A673 (cell line): ENCODE measurements around the gene ITPR3. TPM values are rescaled to one million over a fixed set of nuclear protein-coding genes. Genes with fewer than 3 reads are reported as not detected.
A peak's percentile ranks its signal among the peaks of the same experiment; 100 is the strongest.

Experiments
- BruUV-seq: library from RNA; stranded (reverse); fragments of 400-500 nt; replicated peaks from 2 replicates; lab custom pipeline; 2021; lab: Mats Ljungman, UMichigan
- CTCF ChIA-PET: fragments of 300-600 bp; sonication (Branson Sonifier 250); formaldehyde crosslinking; loops from one replicate; lab custom pipeline; 2022; ENCODE audit warnings: antibody characterized with exemption; lab: Charles Lee
- POLR2A ChIA-PET: fragments of 300-600 bp; sonication (Branson Sonifier 250); formaldehyde crosslinking; loops from one replicate; lab custom pipeline; 2022; ENCODE audit warnings: antibody characterized with exemption; ENCODE audit not compliant: low non-redundant PET; lab: Charles Lee
- DNase-seq: peaks from one replicate; pipeline ENCODE4 v3.0.0-alpha.2; 2015; ENCODE audit warnings: low spot score
- H3K27ac ChIP-seq: fragments of 200-600 bp; sonication (generic); 2 replicates; pipeline ENCODE4 v1.5.1; 2016; ENCODE audit warnings: mixed run types, low read depth, mild to moderate bottlenecking, mixed read lengths, antibody characterized with exemption, low read length; ENCODE audit not compliant: poor library complexity, severe bottlenecking
- H3K27me3 ChIP-seq: fragments of 200-600 bp; sonication (generic); replicated peaks from 2 replicates; pipeline ENCODE4 v1.6.1; 2017; ENCODE audit warnings: mixed run types, low read depth, mild to moderate bottlenecking, mixed read lengths, antibody characterized with exemption, low read length; ENCODE audit not compliant: insufficient read depth, poor library complexity
- H3K36me3 ChIP-seq: fragments of 200-600 bp; sonication (generic); 2 replicates; pipeline ENCODE4 v1.6.1; 2016; ENCODE audit warnings: mixed run types, mild to moderate bottlenecking, mixed read lengths, antibody characterized with exemption, low read length; ENCODE audit not compliant: insufficient read depth, poor library complexity, severe bottlenecking
- H3K4me1 ChIP-seq: fragments of 200-600 bp; sonication (generic); 2 replicates; pipeline ENCODE4 v1.6.1; 2017; ENCODE audit warnings: mixed run types, mild to moderate bottlenecking, mixed read lengths, antibody characterized with exemption, low read length; ENCODE audit not compliant: insufficient read depth, poor library complexity, severe bottlenecking
- H3K4me3 ChIP-seq: fragments of 200-600 bp; sonication (generic); 2 replicates; pipeline ENCODE4 v1.5.1; 2016; ENCODE audit warnings: low read depth, mixed run types, mild to moderate bottlenecking, mixed read lengths, low read length; ENCODE audit not compliant: poor library complexity, severe bottlenecking
- H3K9me3 ChIP-seq: fragments of 200-600 bp; sonication (generic); 2 replicates; pipeline ENCODE4 v1.6.1; 2016; ENCODE audit warnings: mixed run types, low read depth, mild to moderate bottlenecking, mixed read lengths, antibody characterized with exemption, low read length; ENCODE audit not compliant: poor library complexity, severe bottlenecking
- EZH2 ChIP-seq: fragments of 200-600 bp; sonication (generic); IDR thresholded peaks from 2 replicates; pipeline ENCODE4 v1.6.1; 2017; ENCODE audit warnings: borderline replicate concordance, low read depth, mild to moderate bottlenecking, mixed read lengths, antibody characterized with exemption, low read length; ENCODE audit not compliant: poor library complexity, severe bottlenecking
- intact Hi-C: fragments of 100-400 bp; cut with micrococcal nuclease; formaldehyde crosslinking; loops from one replicate; pipeline ENCODE4 v1.10.0; 2022; ENCODE audit not compliant: unreplicated experiment
- total RNA-seq: library from RNA; stranded (reverse); gene quantifications from 2 replicates; pipeline ENCODE4 v1.2.3, GENCODE V29; 2021
- TF ChIP-seq, protein P1 (sequence below): fragments of 300-800, 200-600 bp; sonication (generic); conservative IDR thresholded peaks from 2 replicates; pipeline ENCODE4 v1.5.1; 2017; ENCODE audit warnings: low read depth, mild to moderate bottlenecking, antibody characterized with exemption, low read length, moderate library complexity, mixed read lengths

The ITPR3 gene
- total RNA-seq, 1 experiment from 2014 or later = 27.8 TPM

- TF ChIP-seq EZH2 = no peak
- TF ChIP-seq, protein P1, sequence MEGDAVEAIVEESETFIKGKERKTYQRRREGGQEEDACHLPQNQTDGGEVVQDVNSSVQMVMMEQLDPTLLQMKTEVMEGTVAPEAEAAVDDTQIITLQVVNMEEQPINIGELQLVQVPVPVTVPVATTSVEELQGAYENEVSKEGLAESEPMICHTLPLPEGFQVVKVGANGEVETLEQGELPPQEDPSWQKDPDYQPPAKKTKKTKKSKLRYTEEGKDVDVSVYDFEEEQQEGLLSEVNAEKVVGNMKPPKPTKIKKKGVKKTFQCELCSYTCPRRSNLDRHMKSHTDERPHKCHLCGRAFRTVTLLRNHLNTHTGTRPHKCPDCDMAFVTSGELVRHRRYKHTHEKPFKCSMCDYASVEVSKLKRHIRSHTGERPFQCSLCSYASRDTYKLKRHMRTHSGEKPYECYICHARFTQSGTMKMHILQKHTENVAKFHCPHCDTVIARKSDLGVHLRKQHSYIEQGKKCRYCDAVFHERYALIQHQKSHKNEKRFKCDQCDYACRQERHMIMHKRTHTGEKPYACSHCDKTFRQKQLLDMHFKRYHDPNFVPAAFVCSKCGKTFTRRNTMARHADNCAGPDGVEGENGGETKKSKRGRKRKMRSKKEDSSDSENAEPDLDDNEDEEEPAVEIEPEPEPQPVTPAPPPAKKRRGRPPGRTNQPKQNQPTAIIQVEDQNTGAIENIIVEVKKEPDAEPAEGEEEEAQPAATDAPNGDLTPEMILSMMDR = no peak
- Histone ChIP-seq H3K4me3 (no peak overlapping the region), H3K4me1 (peaks cover 2% of the 10 kb centered on the region), H3K9me3 (no peaks in the 10 kb centered on the region), H3K27ac (no peak overlapping the region), H3K27me3 (no peaks in the 10 kb centered on the region), H3K36me3 (no peaks in the 10 kb centered on the region)
- CTCF ChIA-PET = interaction anchor here (0.6 kb wide), 1 partner anchor 669 kb away, joined by 3 read pairs; no protein-coding TSS in a partner anchor
- intact Hi-C loops = loop anchor here (10.0 kb wide), 1 partner anchor 454 kb away; no protein-coding TSS in a partner anchor
- no TSS peak for BruUV-seq
- no peak for DNase-seq
- POLR2A ChIA-PET = no interaction called here
Measured at GRCh38 chr6:33581186-33581585, 39.9 kb upstream of the ITPR3 start.

- no TSS peak for BruUV-seq
- no peaks in the 10 kb centered on the region for H3K36me3 ChIP-seq
- ChIA-PET POLR2A (no interaction called here), CTCF (interaction anchor here (0.5 to 0.6 kb wide), 3 partner anchors 10 to 569 kb away, joined by 3 to 4 read pairs (median 3); no protein-coding TSS in a partner anchor)
- DNase-seq = peak; percentile 68
- H3K4me3 ChIP-seq = no peak overlapping the region
- H3K9me3 ChIP-seq = no peaks in the 10 kb centered on the region
- TF ChIP-seq, protein P1 = peak; percentile 63
- no peak for TF ChIP-seq EZH2
- peaks cover 2% of the 10 kb centered on the region for H3K4me1 ChIP-seq
- H3K27me3 ChIP-seq = no peaks in the 10 kb centered on the region
- no peak overlapping the region for H3K27ac ChIP-seq
- intact Hi-C loops = loop anchor here (2.0 to 10.0 kb wide), 2 partner anchors 117 to 451 kb away; no protein-coding TSS in a partner anchor
Measured at GRCh38 chr6:33583591-33584155, 37.4 kb upstream of the ITPR3 start.

- no peak for TF ChIP-seq EZH2
- TF ChIP-seq, protein P1 = no peak
- no peaks in the 10 kb centered on the region for H3K36me3 ChIP-seq
- intact Hi-C loops = loop anchor here (2.0 to 10.0 kb wide), 3 partner anchors 47 to 450 kb away; no protein-coding TSS in a partner anchor
- no peak for DNase-seq
- peaks cover 2% of the 10 kb centered on the region for H3K4me1 ChIP-seq
- ChIA-PET CTCF (no interaction called here), POLR2A (no interaction called here)
- no peak overlapping the region for H3K4me3 ChIP-seq
- no peak overlapping the region for H3K27ac ChIP-seq
- H3K9me3 ChIP-seq = no peaks in the 10 kb centered on the region
- BruUV-seq = no TSS peak
- no peaks in the 10 kb centered on the region for H3K27me3 ChIP-seq
Measured at GRCh38 chr6:33584700-33585402, 36.3 kb upstream of the ITPR3 start.
